NCI-H1694 treated with DMSO at 0.1 percent for 48 hours (cell line): ENCODE measurements around the gene BEGAIN.

Experiments
- DNase-seq: peaks from one replicate; lab custom pipeline; 2025; lab: John Stamatoyannopoulos, UW

The BEGAIN gene

GRCh38 chr14:100581228-100582145 is 5.7 kb downstream of the BEGAIN start:
- no peak for DNase-seq

- no peak for DNase-seq
Observed at GRCh38 chr14:100580316-100581227, 6.6 kb downstream of the BEGAIN start.

GRCh38 chr14:100578552-100578951 is 8.7 kb downstream of the BEGAIN start:
- no peak for DNase-seq

GRCh38 chr14:100577986-100578431 is 9.2 kb downstream of the BEGAIN start:
- no peak for DNase-seq

- no peak for DNase-seq
Observed at GRCh38 chr14:100577321-100577985, 9.8 kb downstream of the BEGAIN start.

- no peak for DNase-seq
Observed at GRCh38 chr14:100576091-100577085, 10.8 kb downstream of the BEGAIN start.

GRCh38 chr14:100575266-100575995 is 11.8 kb downstream of the BEGAIN start:
- no peak for DNase-seq

GRCh38 chr14:100574642-100575031 is 12.6 kb downstream of the BEGAIN start:
- no peak for DNase-seq

- no peak for DNase-seq
Observed at GRCh38 chr14:100573757-100574641, 13.2 kb downstream of the BEGAIN start.

- DNase-seq = no peak
Observed at GRCh38 chr14:100573002-100573756, 14.0 kb downstream of the BEGAIN start.

GRCh38 chr14:100572543-100572942 is 14.7 kb downstream of the BEGAIN start:
- DNase-seq = no peak

GRCh38 chr14:100571837-100572236 is 15.4 kb downstream of the BEGAIN start:
- no peak for DNase-seq

GRCh38 chr14:100570726-100571454 is 16.3 kb downstream of the BEGAIN start:
- no peak for DNase-seq

- no peak for DNase-seq
Observed at GRCh38 chr14:100569734-100570286, 17.4 kb downstream of the BEGAIN start.

GRCh38 chr14:100568998-100569733 is 18.1 kb downstream of the BEGAIN start:
- no peak for DNase-seq

GRCh38 chr14:100568164-100568997 is 18.8 kb downstream of the BEGAIN start:
- peak; percentile 21 for DNase-seq
